Measurements from ENCODE around the gene RAD51B. TPM values are rescaled to one million over a fixed set of nuclear protein-coding genes. Genes with fewer than 3 reads are reported as not detected.

Gene RAD51B
- total and polyA plus RNA-seq, 8 donors: 10.8 to 18.3 (median 14.1) TPM

DNA sequence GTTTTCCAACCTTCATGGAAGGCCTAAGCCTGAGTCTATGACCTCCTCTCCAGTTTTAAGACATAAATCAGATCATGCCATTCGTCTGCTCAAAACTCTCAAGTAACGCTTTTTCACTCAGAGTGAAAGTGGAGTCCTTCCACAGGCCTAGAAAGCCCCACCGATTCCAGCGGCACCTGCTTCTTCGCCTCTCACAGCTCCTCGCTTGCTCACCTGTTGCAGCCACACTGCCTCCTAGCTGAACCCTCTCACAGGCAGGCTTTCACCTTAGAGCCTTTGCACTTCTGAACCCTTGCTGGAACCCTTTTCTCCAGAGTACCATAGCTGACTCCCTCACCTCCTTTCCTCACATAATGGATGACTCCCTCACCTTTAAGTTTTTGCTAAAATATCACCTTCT, 672.2 kb downstream of the RAD51B start:
- H3K9me3 ChIP-seq: no peaks in the 10 kb centered on the region
- intact Hi-C loops (cut with DNase I): no loop called here
- no peak overlapping the region for H3K27ac ChIP-seq
- no peak for DNase-seq
- TF ChIP-seq CTCF (IDR thresholded peaks at IDR 0.05): no peak
- H3K4me1 ChIP-seq: peaks cover 0 to 6% of the 10 kb centered on the region in 2 donors
- H3K27me3 ChIP-seq: no peaks in the 10 kb centered on the region
- H3K4me3 ChIP-seq: no peak overlapping the region
- no peak for ATAC-seq
- H3K36me3 ChIP-seq: no peaks in the 10 kb centered on the region

GRCh38 chr14:68492381-68493151, 673.0 kb downstream of the RAD51B start:
- no peak overlapping the region for H3K27ac ChIP-seq
- H3K4me1 ChIP-seq: peaks cover 0 to 6% of the 10 kb centered on the region in 2 donors
- H3K27me3 ChIP-seq: no peaks in the 10 kb centered on the region
- intact Hi-C loops (cut with DNase I): no loop called here
- ATAC-seq: no peak
- no peak for TF ChIP-seq CTCF (IDR thresholded peaks at IDR 0.05)
- H3K4me3 ChIP-seq: no peak overlapping the region
- H3K9me3 ChIP-seq: no peaks in the 10 kb centered on the region
- H3K36me3 ChIP-seq: no peaks in the 10 kb centered on the region
- DNase-seq: no peak

DNA sequence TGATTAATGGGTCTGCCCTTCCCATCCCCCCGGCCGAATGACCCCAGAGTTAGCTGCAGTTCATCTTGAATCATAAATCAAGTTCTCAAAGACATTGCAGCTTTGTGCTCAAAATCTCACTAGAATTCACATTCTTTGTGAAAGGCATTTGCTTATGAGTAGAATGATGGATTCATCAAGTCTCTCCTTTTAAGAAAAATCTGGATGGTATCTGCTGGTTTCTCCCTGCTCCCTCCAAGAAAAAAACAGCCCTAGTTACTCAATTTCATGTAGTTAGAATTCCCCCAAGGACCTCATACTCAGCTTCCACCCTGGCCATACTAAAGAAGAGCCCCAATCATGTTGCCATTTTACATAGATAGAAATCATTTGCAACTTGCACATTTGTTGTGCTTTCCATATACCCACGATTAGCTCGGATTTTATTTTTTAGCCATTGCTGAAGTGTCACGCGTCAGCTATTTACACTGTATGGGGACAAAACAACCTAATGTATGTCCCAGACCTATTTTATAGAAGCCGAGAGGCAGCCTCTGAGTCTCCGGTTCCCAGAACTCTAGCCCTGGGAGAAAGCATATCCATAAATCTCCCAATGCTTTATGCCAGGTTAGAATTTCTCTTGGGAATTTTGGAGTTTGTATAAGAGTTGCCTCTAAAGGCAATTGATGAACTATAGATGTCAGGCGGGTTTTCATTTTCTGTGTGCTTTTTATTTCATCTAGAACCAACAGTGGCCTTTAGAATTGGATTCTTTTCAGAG, 673.8 kb downstream of the RAD51B start:
- H3K4me1 ChIP-seq: peaks cover 0 to 6% of the 10 kb centered on the region in 2 donors
- no peak overlapping the region for H3K27ac ChIP-seq
- ATAC-seq: no peak

GRCh38 chr14:68495101-68496039, 675.8 kb downstream of the RAD51B start:
- DNase-seq: peak in 1 of 4 donors; percentile 62
- intact Hi-C loops (cut with DNase I): no loop called here
- H3K27ac ChIP-seq: peak overlapping the region in 1 of 2 donors; percentile 33
- no peaks in the 10 kb centered on the region for H3K9me3 ChIP-seq
- peak; percentile 52 for ATAC-seq
- H3K4me1 ChIP-seq: peaks cover 0 to 6% of the 10 kb centered on the region in 2 donors
- TF ChIP-seq CTCF (IDR thresholded peaks at IDR 0.05): no peak
- H3K27me3 ChIP-seq: no peaks in the 10 kb centered on the region
- H3K4me3 ChIP-seq: no peak overlapping the region
- H3K36me3 ChIP-seq: no peaks in the 10 kb centered on the region

More for the DNA sequence above, 673.8 kb downstream of the RAD51B start:
- H3K27me3 ChIP-seq: no peaks in the 10 kb centered on the region
- H3K4me3 ChIP-seq: no peak overlapping the region
- no peaks in the 10 kb centered on the region for H3K36me3 ChIP-seq
- no peak for DNase-seq
- H3K9me3 ChIP-seq: no peaks in the 10 kb centered on the region
- intact Hi-C loops (cut with DNase I): no loop called here
- TF ChIP-seq CTCF (IDR thresholded peaks at IDR 0.05): no peak

All from left lung (tissue), 10 donors.